ENCODE results near the gene KYNU. TPM values are rescaled to one million over a fixed set of nuclear protein-coding genes. Genes with fewer than 3 reads are reported as not detected.
"Not testable (repeated sequence)": the region's sequence is repeated elsewhere in the genome, so short reads cannot be mapped to it uniquely, and the experiment has no call there.

The KYNU gene
- total RNA-seq, 5 donors from 2014 or later (not counting 1 experiment from before 2014, with no cell fraction given), result 0.30 to 1.8 (median 0.77) TPM; not detected in 1

GRCh38 chr2:142879151-142879550, 1.7 kb downstream of the KYNU start:
- POLR2A ChIA-PET, result no interaction called here
- Histone ChIP-seq H3K27me3 (replicated peaks in 1 of 2; ENCODE audit: control insufficient read depth in 2 of 2, extremely low read depth in 1 of 2, insufficient read depth in 2 of 2, low read length in 1 of 2) (no peaks in the 10 kb centered on the region), H3K36me3 (ENCODE audit: control insufficient read depth in 2 of 2, extremely low read depth in 1 of 2, insufficient read depth in 1 of 2, low read length in 1 of 2) (no peaks in the 10 kb centered on the region), H3K4me1 (ENCODE audit: control insufficient read depth in 1 of 2, extremely low read depth in 1 of 2, insufficient read depth in 2 of 2, low read length in 2 of 2) (no peaks in the 10 kb centered on the region), H3K9me3 (no peaks in the 10 kb centered on the region), H3K4me3 (ENCODE audit: control insufficient read depth in 1 of 2, extremely low read depth in 1 of 2, low read length in 1 of 2) (no peak overlapping the region), H3K27ac (ENCODE audit: low read length) (no peak overlapping the region)
- no peak for DNase-seq
- CTCF ChIA-PET, result interaction anchor here in 1 of 2 donors (0.9 kb wide), 1 partner anchor 26 kb away, joined by 3 read pairs; no protein-coding TSS in a partner anchor
- H3K36me3 Mint-ChIP-seq, result no peaks in the 10 kb centered on the region
- H3K27ac Mint-ChIP-seq, result no peak overlapping the region
- H3K4me3 Mint-ChIP-seq, result no peak overlapping the region
- ATAC-seq (replicated peaks in 1 of 4), result no peak
- WGBS (ENCODE audit: insufficient coverage), result 93% methylated on average over 2 of the region's 4 CpGs
- peaks cover 0 to 10% (median 5%) of the 10 kb centered on the region in 3 donors for H3K9me3 Mint-ChIP-seq
- no peaks in the 10 kb centered on the region for H3K4me1 Mint-ChIP-seq
- peaks cover 1 to 3% of the 10 kb centered on the region in 2 donors for H3K27me3 Mint-ChIP-seq

- Mint-ChIP-seq H3K27me3 (peaks cover 0 to 3% of the 10 kb centered on the region in 2 donors), H3K9me3 (peaks cover 0 to 10% (median 5%) of the 10 kb centered on the region in 3 donors), H3K4me3 (no peak overlapping the region), H3K36me3 (no peaks in the 10 kb centered on the region), H3K4me1 (no peaks in the 10 kb centered on the region), H3K27ac (no peak overlapping the region)
- H3K4me1 ChIP-seq (ENCODE audit: control insufficient read depth in 1 of 2, extremely low read depth in 1 of 2, insufficient read depth in 2 of 2, low read length in 2 of 2), result no peaks in the 10 kb centered on the region
- no peak overlapping the region for H3K4me3 ChIP-seq (ENCODE audit: control insufficient read depth in 1 of 2, extremely low read depth in 1 of 2, low read length in 1 of 2)
- no peaks in the 10 kb centered on the region for H3K36me3 ChIP-seq (ENCODE audit: control insufficient read depth in 2 of 2, extremely low read depth in 1 of 2, insufficient read depth in 1 of 2, low read length in 1 of 2)
- POLR2A ChIA-PET, result interaction anchor here in 1 of 2 donors (0.5 kb wide), 1 partner anchor 9 kb away, joined by 4 read pairs; no protein-coding TSS in a partner anchor
- no peak overlapping the region for H3K27ac ChIP-seq (ENCODE audit: low read length)
- CTCF ChIA-PET, result interaction anchor here in 1 of 2 donors (0.6 kb wide), 1 partner anchor 18 kb away, joined by 3 read pairs; no protein-coding TSS in a partner anchor
- H3K9me3 ChIP-seq, result no peaks in the 10 kb centered on the region
- DNase-seq (no peak), ATAC-seq (replicated peaks in 1 of 4) (no peak)
- H3K27me3 ChIP-seq (replicated peaks in 1 of 2; ENCODE audit: control insufficient read depth in 2 of 2, extremely low read depth in 1 of 2, insufficient read depth in 2 of 2, low read length in 1 of 2), result no peaks in the 10 kb centered on the region
Measured at GRCh38 chr2:142880279-142880678, 2.8 kb downstream of the KYNU start.

- CTCF ChIA-PET, result no interaction called here
Measured at GRCh38 chr2:142881619-142882018, 4.2 kb downstream of the KYNU start.

GRCh38 chr2:142882500-142882899, 5.0 kb downstream of the KYNU start:
- H3K4me3 Mint-ChIP-seq; H3K27me3 ChIP-seq (replicated peaks in 1 of 2; ENCODE audit: control insufficient read depth in 2 of 2, extremely low read depth in 1 of 2, insufficient read depth in 2 of 2, low read length in 1 of 2); H3K4me1 ChIP-seq (ENCODE audit: control insufficient read depth in 1 of 2, extremely low read depth in 1 of 2, insufficient read depth in 2 of 2, low read length in 2 of 2); ATAC-seq (replicated peaks in 1 of 4); H3K4me3 ChIP-seq (ENCODE audit: control insufficient read depth in 1 of 2, extremely low read depth in 1 of 2, low read length in 1 of 2); H3K9me3 Mint-ChIP-seq; DNase-seq; CTCF ChIA-PET; H3K4me1 Mint-ChIP-seq; H3K27ac ChIP-seq (ENCODE audit: low read length); H3K27ac Mint-ChIP-seq; H3K36me3 ChIP-seq (ENCODE audit: control insufficient read depth in 2 of 2, extremely low read depth in 1 of 2, insufficient read depth in 1 of 2, low read length in 1 of 2); H3K36me3 Mint-ChIP-seq; H3K27me3 Mint-ChIP-seq; H3K9me3 ChIP-seq; POLR2A ChIA-PET: not testable (repeated sequence)
- WGBS (ENCODE audit: insufficient coverage), result no CpG with 5 or more reads among the region's 3 CpGs

More at GRCh38 chr2:142881619-142882018, 4.2 kb downstream of the KYNU start:
- POLR2A ChIA-PET, result no interaction called here
- 63% methylated on average over 3 of the region's 3 CpGs for WGBS (ENCODE audit: insufficient coverage)
- no peak overlapping the region for H3K4me3 ChIP-seq (ENCODE audit: control insufficient read depth in 1 of 2, extremely low read depth in 1 of 2, low read length in 1 of 2)
- H3K27ac ChIP-seq (ENCODE audit: low read length), result no peak overlapping the region
- no peaks in the 10 kb centered on the region for H3K9me3 ChIP-seq
- H3K27me3 ChIP-seq (replicated peaks in 1 of 2; ENCODE audit: control insufficient read depth in 2 of 2, extremely low read depth in 1 of 2, insufficient read depth in 2 of 2, low read length in 1 of 2), result no peaks in the 10 kb centered on the region
- Mint-ChIP-seq H3K27ac (no peak overlapping the region), H3K27me3 (peaks cover 3% of the 10 kb centered on the region in 2 donors), H3K4me1 (no peaks in the 10 kb centered on the region), H3K4me3 (no peak overlapping the region), H3K36me3 (no peaks in the 10 kb centered on the region), H3K9me3 (peaks cover 0 to 10% (median 5%) of the 10 kb centered on the region in 3 donors)
- DNase-seq, result no peak
- no peaks in the 10 kb centered on the region for H3K4me1 ChIP-seq (ENCODE audit: control insufficient read depth in 1 of 2, extremely low read depth in 1 of 2, insufficient read depth in 2 of 2, low read length in 2 of 2)
- no peak for ATAC-seq (replicated peaks in 1 of 4)
- H3K36me3 ChIP-seq (ENCODE audit: control insufficient read depth in 2 of 2, extremely low read depth in 1 of 2, insufficient read depth in 1 of 2, low read length in 1 of 2), result no peaks in the 10 kb centered on the region

GRCh38 chr2:142883526-142883925, 6.1 kb downstream of the KYNU start:
- Histone ChIP-seq H3K9me3 (no peaks in the 10 kb centered on the region), H3K4me3 (ENCODE audit: control insufficient read depth in 1 of 2, extremely low read depth in 1 of 2, low read length in 1 of 2) (no peak overlapping the region), H3K4me1 (ENCODE audit: control insufficient read depth in 1 of 2, extremely low read depth in 1 of 2, insufficient read depth in 2 of 2, low read length in 2 of 2) (no peaks in the 10 kb centered on the region), H3K27me3 (replicated peaks in 1 of 2; ENCODE audit: control insufficient read depth in 2 of 2, extremely low read depth in 1 of 2, insufficient read depth in 2 of 2, low read length in 1 of 2) (no peaks in the 10 kb centered on the region), H3K27ac (ENCODE audit: low read length) (no peak overlapping the region), H3K36me3 (ENCODE audit: control insufficient read depth in 2 of 2, extremely low read depth in 1 of 2, insufficient read depth in 1 of 2, low read length in 1 of 2) (no peaks in the 10 kb centered on the region)
- Mint-ChIP-seq H3K9me3 (peaks cover 0 to 10% (median 6%) of the 10 kb centered on the region in 3 donors), H3K27ac (no peak overlapping the region), H3K27me3 (peaks cover 3 to 7% of the 10 kb centered on the region in 2 donors), H3K4me1 (no peaks in the 10 kb centered on the region), H3K4me3 (no peak overlapping the region), H3K36me3 (no peaks in the 10 kb centered on the region)
- ChIA-PET CTCF (no interaction called here), POLR2A (no interaction called here)
- ATAC-seq (replicated peaks in 1 of 4) (no peak), DNase-seq (no peak)

- no peak for DNase-seq
- CTCF ChIA-PET, result no interaction called here
- H3K4me1 Mint-ChIP-seq, result no peaks in the 10 kb centered on the region
- Histone ChIP-seq H3K4me3 (ENCODE audit: control insufficient read depth in 1 of 2, extremely low read depth in 1 of 2, low read length in 1 of 2) (no peak overlapping the region), H3K27ac (ENCODE audit: low read length) (no peak overlapping the region), H3K36me3 (ENCODE audit: control insufficient read depth in 2 of 2, extremely low read depth in 1 of 2, insufficient read depth in 1 of 2, low read length in 1 of 2) (no peaks in the 10 kb centered on the region), H3K27me3 (replicated peaks in 1 of 2; ENCODE audit: control insufficient read depth in 2 of 2, extremely low read depth in 1 of 2, insufficient read depth in 2 of 2, low read length in 1 of 2) (no peaks in the 10 kb centered on the region), H3K9me3 (no peaks in the 10 kb centered on the region), H3K4me1 (ENCODE audit: control insufficient read depth in 1 of 2, extremely low read depth in 1 of 2, insufficient read depth in 2 of 2, low read length in 2 of 2) (no peaks in the 10 kb centered on the region)
- no peak for ATAC-seq (replicated peaks in 1 of 4)
- H3K36me3 Mint-ChIP-seq, result no peaks in the 10 kb centered on the region
- H3K4me3 Mint-ChIP-seq, result no peak overlapping the region
- POLR2A ChIA-PET, result no interaction called here
- peaks cover 3 to 7% of the 10 kb centered on the region in 2 donors for H3K27me3 Mint-ChIP-seq
- H3K9me3 Mint-ChIP-seq, result peaks cover 0 to 10% (median 10%) of the 10 kb centered on the region in 3 donors
- no peak overlapping the region for H3K27ac Mint-ChIP-seq
Measured at GRCh38 chr2:142885543-142885942, 8.1 kb downstream of the KYNU start.

GRCh38 chr2:142892715-142893114, 15.3 kb downstream of the KYNU start:
- no peaks in the 10 kb centered on the region for H3K27me3 ChIP-seq (replicated peaks in 1 of 2; ENCODE audit: control insufficient read depth in 2 of 2, extremely low read depth in 1 of 2, insufficient read depth in 2 of 2, low read length in 1 of 2)
- no peak overlapping the region for H3K4me3 ChIP-seq (ENCODE audit: control insufficient read depth in 1 of 2, extremely low read depth in 1 of 2, low read length in 1 of 2)
- Mint-ChIP-seq H3K9me3 (peaks cover 0 to 6% (median 0%) of the 10 kb centered on the region in 3 donors), H3K4me3 (no peak overlapping the region), H3K27me3 (no peaks in the 10 kb centered on the region), H3K4me1 (no peaks in the 10 kb centered on the region), H3K36me3 (no peaks in the 10 kb centered on the region), H3K27ac (no peak overlapping the region)
- no peak for DNase-seq
- ChIA-PET CTCF (no interaction called here), POLR2A (no interaction called here)
- no peak for ATAC-seq (replicated peaks in 1 of 4)
- no peaks in the 10 kb centered on the region for H3K9me3 ChIP-seq
- no peaks in the 10 kb centered on the region for H3K4me1 ChIP-seq (ENCODE audit: control insufficient read depth in 1 of 2, extremely low read depth in 1 of 2, insufficient read depth in 2 of 2, low read length in 2 of 2)
- H3K27ac ChIP-seq (ENCODE audit: low read length), result no peak overlapping the region
- WGBS (ENCODE audit: insufficient coverage), result 83% methylated on average over 1 of the region's 2 CpGs
- H3K36me3 ChIP-seq (ENCODE audit: control insufficient read depth in 2 of 2, extremely low read depth in 1 of 2, insufficient read depth in 1 of 2, low read length in 1 of 2), result no peaks in the 10 kb centered on the region

Measured in T-cell (primary cell).